Mammary epithelial cell (primary cell): ENCODE data around the gene FOXD3.

Source experiments
- CTCF ChIP-seq, 2 donors: IDR thresholded peaks in 1 of 2; conservative IDR thresholded peaks in 1 of 2; 2 replicates each; pipeline ENCODE4 v1.5.1; 2011 to 2012; ENCODE audit warnings: inconsistent platforms in 2 of 2, low read length in 2 of 2, mild to moderate bottlenecking in 2 of 2, control low read depth in 1 of 2, low read depth in 1 of 2; ENCODE audit not compliant: insufficient read depth in 1 of 2; ENCODE audit errors: extremely low read depth in 1 of 2
- EZH2 ChIP-seq: IDR thresholded peaks from 2 replicates; pipeline ENCODE4 v1.6.1; 2012; ENCODE audit warnings: low read length, inconsistent platforms, borderline replicate concordance

- TF ChIP-seq CTCF (conservative IDR thresholded peaks at IDR 0.05 in 1 of 2, IDR thresholded peaks at IDR 0.05 in 1 of 2; ENCODE audit: extremely low read depth in 1 of 2, insufficient read depth in 1 of 2, low read depth in 1 of 2, low read length in 2 of 2) (no peak), EZH2 (no peak)
Measured at GRCh38 chr1:63289135-63289534, 33.2 kb upstream of the FOXD3 start.
